Measurements from ENCODE around the gene SNED1.

GRCh38 chr2:241049739-241050623 lies 51.6 kb downstream of the SNED1 start:
- TF ChIP-seq TAF1 (IDR thresholded peaks at IDR 0.05; ENCODE audit: borderline replicate concordance, insufficient read depth, low read length) (no peak), POLR2AphosphoS5 (IDR thresholded peaks at IDR 0.05; ENCODE audit: low read depth, low read length) (no peak), SIN3A (IDR thresholded peaks at IDR 0.05; ENCODE audit: borderline replicate concordance, insufficient read depth, low read length) (no peak), FOXP2 (optimal IDR thresholded peaks at IDR 0.05; ENCODE audit: borderline replicate concordance, extremely low read depth, extremely low read length, insufficient read depth) (no peak)
